ENCODE measurements around the gene SPATA45. TPM values are rescaled to one million over a fixed set of nuclear protein-coding genes. Genes with fewer than 3 reads are reported as not detected.

The SPATA45 gene
- total and polyA plus RNA-seq, 12 donors, result 0.39 to 0.56 TPM; not detected in 10

DNA sequence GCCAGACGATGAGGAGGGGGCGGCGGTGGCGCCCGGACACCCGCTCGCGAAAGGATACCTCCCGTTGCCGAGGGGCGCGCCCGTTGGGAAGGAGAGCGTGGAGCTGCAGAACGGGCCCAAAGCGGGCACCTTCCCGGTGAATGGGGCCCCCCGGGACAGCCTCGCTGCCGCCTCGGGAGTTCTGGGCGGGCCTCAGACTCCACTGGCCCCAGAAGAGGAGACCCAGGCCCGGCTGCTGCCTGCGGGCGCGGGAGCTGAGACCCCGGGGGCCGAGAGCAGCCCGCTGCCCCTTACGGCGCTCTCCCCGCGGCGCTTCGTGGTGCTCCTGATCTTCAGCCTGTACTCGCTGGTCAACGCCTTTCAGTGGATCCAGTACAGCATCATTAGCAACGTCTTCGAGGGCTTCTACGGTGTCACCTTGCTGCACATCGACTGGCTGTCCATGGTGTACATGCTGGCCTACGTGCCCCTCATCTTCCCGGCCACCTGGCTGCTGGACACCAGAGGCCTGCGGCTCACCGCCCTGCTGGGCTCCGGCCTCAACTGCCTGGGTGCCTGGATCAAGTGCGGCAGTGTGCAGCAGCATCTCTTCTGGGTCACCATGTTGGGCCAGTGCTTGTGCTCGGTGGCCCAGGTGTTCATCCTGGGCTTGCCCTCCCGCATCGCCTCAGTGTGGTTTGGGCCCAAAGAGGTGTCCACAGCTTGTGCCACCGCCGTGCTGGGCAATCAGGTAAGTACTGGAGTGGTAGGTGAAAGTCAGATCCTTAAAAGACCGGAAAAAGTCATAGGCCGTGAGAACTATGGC, 11.2 kb upstream of the SPATA45 start:
- TF ChIP-seq POLR2A (IDR thresholded peaks at IDR 0.05), result no peak
- TF ChIP-seq, protein P1, sequence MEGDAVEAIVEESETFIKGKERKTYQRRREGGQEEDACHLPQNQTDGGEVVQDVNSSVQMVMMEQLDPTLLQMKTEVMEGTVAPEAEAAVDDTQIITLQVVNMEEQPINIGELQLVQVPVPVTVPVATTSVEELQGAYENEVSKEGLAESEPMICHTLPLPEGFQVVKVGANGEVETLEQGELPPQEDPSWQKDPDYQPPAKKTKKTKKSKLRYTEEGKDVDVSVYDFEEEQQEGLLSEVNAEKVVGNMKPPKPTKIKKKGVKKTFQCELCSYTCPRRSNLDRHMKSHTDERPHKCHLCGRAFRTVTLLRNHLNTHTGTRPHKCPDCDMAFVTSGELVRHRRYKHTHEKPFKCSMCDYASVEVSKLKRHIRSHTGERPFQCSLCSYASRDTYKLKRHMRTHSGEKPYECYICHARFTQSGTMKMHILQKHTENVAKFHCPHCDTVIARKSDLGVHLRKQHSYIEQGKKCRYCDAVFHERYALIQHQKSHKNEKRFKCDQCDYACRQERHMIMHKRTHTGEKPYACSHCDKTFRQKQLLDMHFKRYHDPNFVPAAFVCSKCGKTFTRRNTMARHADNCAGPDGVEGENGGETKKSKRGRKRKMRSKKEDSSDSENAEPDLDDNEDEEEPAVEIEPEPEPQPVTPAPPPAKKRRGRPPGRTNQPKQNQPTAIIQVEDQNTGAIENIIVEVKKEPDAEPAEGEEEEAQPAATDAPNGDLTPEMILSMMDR (IDR thresholded peaks at IDR 0.05), result no peak
- 4 to 28% (median 6%) methylated on average over 14 to 54 of the region's 54 CpGs for WGBS, 4 donors
- H3K4me3 ChIP-seq, result peak overlapping the region; percentile 53 to 84 (median 63)
- no peaks in the 10 kb centered on the region for H3K36me3 ChIP-seq (replicated peaks in 1 of 2)
- H3K27ac ChIP-seq, result peak overlapping the region in 4 of 5 donors; percentile 42 to 95 (median 82)
- peaks cover 0 to 32% of the 10 kb centered on the region in 2 donors for H3K4me1 ChIP-seq (replicated peaks in 1 of 2)
- H3K9me3 ChIP-seq (replicated peaks in 1 of 3), result no peaks in the 10 kb centered on the region
- H3K27me3 ChIP-seq, result no peaks in the 10 kb centered on the region
- peak in 5 of 7 donors; percentile 22 to 60 (median 30) for DNase-seq
- intact Hi-C loops (cut with DNase I), result no loop called here

- H3K27ac ChIP-seq, result peak within 1 kb of the TSS; percentile 42 to 95 (median 81)
- H3K4me1 ChIP-seq (replicated peaks in 1 of 2), result peaks cover 0 to 32% of the 10 kb centered on the region in 2 donors
- 0 to 1% (median 0%) methylated on average over 3 to 54 of the region's 54 CpGs; no CpG with 5 or more reads in 1 of the 4 donors for WGBS, 4 donors
- H3K27me3 ChIP-seq, result no peaks in the 10 kb centered on the region
- intact Hi-C loops (cut with DNase I), result no loop called here
- peak; percentile 97 to 98 (median 97) for DNase-seq
- no peaks in the 10 kb centered on the region for H3K36me3 ChIP-seq (replicated peaks in 1 of 2)
- H3K9me3 ChIP-seq (replicated peaks in 1 of 3), result no peaks in the 10 kb centered on the region
- TF ChIP-seq, protein P1 (IDR thresholded peaks at IDR 0.05), result no peak
- peak; percentile 56 to 76 for TF ChIP-seq POLR2A (IDR thresholded peaks at IDR 0.05)
- peak within 1 kb of the TSS; percentile 53 to 84 (median 68) for H3K4me3 ChIP-seq
Measured at GRCh38 chr1:212857992-212858460, 10.6 kb upstream of the SPATA45 start, which contains the start of gene FLVCR1. FLVCR1 (plus strand) TSS chr1:212858275; CDS start chr1:212858453, 178 bp downstream.

DNA sequence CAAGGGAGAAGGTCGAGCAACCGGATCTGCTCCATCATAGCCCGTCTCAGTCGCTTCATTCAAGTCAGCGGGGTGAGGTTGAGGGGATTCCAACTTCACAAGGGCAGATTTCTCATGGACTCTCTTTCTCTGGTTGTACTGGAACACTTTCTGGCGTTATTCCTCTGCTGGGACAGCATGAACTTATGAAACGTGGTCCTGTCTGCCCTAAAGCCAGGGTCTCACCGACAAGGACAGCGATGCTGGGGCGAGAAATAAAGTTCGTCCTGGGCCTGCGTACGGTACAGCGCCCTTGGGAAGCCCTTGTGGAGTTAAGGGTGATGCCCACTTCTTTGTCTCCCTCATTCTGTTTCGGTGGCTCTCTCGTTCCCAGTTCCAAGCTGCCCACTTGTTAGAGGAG, 9.3 kb upstream of the SPATA45 start:
- Histone ChIP-seq H3K27me3 (no peaks in the 10 kb centered on the region), H3K36me3 (replicated peaks in 1 of 2) (no peaks in the 10 kb centered on the region), H3K27ac (no peak overlapping the region), H3K9me3 (replicated peaks in 1 of 3) (no peaks in the 10 kb centered on the region), H3K4me3 (peak overlapping the region in 1 of 4 donors; percentile 62), H3K4me1 (replicated peaks in 1 of 2) (peaks cover 0 to 32% of the 10 kb centered on the region in 2 donors)
- DNase-seq, result no peak
- no peak for TF ChIP-seq POLR2A (IDR thresholded peaks at IDR 0.05)
- TF ChIP-seq, protein P1 (IDR thresholded peaks at IDR 0.05), result no peak
- 89 to 93% (median 91%) methylated on average over 16 of the region's 16 CpGs for WGBS, 4 donors
- intact Hi-C loops (cut with DNase I), result no loop called here

DNA sequence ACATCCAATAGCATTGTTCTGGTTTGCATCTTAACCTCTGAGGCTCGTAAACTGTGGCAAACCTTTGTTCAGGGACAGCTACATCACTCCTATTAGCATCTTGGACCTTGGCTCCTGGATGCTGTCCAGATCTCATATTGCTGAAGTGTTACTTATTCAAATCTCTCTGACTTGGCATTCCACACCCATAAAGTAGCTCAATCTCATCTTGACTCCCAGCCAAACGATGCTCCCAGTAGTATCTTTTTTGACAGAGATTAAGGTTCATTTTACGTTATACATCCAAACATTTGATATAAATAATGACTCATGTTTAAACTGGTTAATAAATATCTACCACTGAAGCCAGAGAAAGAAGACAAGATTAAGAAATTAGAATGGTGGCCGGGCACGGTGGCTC, 6.2 kb upstream of the SPATA45 start:
- no peak for DNase-seq
- no peak overlapping the region for H3K27ac ChIP-seq
- 88 to 91% (median 90%) methylated on average over 5 of the region's 5 CpGs for WGBS, 4 donors
- no peaks in the 10 kb centered on the region for H3K9me3 ChIP-seq (replicated peaks in 1 of 3)
- H3K4me1 ChIP-seq (replicated peaks in 1 of 2), result peaks cover 0 to 6% of the 10 kb centered on the region in 2 donors
- H3K36me3 ChIP-seq (replicated peaks in 1 of 2), result no peaks in the 10 kb centered on the region
- intact Hi-C loops (cut with DNase I), result no loop called here
- no peak for TF ChIP-seq POLR2A (IDR thresholded peaks at IDR 0.05)
- TF ChIP-seq, protein P1 (IDR thresholded peaks at IDR 0.05), result no peak
- H3K4me3 ChIP-seq, result no peak overlapping the region
- no peaks in the 10 kb centered on the region for H3K27me3 ChIP-seq
